ENCODE measurements around the gene SMIM21. TPM values are rescaled to one million over a fixed set of nuclear protein-coding genes. Genes with fewer than 3 reads are reported as not detected.

Gene SMIM21
- polyA plus RNA-seq, result not detected in 2 replicates

DNA sequence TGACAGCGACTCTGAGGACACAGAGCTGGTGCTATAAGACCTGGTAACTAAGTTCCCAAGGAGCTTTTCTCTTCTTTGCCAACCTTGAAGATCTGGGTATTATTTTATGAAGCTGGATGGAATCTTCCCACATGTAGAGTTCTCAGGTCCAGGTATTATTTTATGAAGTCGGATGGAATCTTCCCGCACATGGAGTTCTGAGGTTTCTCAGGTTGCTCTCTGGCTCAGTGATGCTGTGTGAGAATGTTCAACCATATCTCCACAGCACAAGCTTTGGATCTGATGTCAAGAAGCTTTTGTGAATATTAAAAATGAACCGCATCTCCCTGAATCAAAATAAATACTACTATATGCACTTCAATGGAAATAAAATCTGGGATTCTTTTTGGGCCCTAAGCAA is at the start of gene SMIM21:
SMIM21 (minus strand) TSS at position 101 of the 400 bp plus-strand sequence. CDS start 140 bp downstream, outside the sequence.

Other genes with a start within 250 kb of the SMIM21 start
- gene PTGR3, start 218.6 kb downstream of the SMIM21 start, polyA plus RNA-seq, result 10.0 and 10.6 TPM in 2 replicates
- 2.0 and 8.0 TPM in 2 replicates for gene TSHZ1, start 216.9 kb downstream of the SMIM21 start, polyA plus RNA-seq